Superior temporal gyrus (tissue), 1 donor: ENCODE data around the gene RREB1.

ENCODE experiments used
- DNase-seq: peaks from one replicate; pipeline ENCODE4 v3.0.0-alpha.2; 2016; ENCODE audit errors: extremely low spot score

Gene RREB1

DNA sequence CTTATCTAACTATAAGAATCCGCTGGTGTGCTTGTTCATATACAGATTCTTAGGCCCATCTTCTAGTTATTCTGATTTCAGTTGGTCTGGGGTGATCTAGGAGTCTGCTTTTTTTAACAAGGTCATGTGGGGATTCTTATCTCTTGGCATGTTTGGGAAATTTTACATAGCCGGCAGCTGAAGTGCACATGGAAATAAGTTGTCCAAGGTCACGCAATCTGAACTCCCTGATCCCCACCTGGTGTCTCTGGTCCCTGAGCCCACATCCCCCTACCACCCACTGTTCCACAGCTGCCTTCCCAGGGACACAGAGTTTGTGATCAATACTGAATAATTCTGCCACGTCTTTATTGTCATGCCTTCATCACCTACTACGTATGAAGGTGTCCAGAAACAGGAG, 114.4 kb downstream of the RREB1 start:
- no peak for DNase-seq

DNA sequence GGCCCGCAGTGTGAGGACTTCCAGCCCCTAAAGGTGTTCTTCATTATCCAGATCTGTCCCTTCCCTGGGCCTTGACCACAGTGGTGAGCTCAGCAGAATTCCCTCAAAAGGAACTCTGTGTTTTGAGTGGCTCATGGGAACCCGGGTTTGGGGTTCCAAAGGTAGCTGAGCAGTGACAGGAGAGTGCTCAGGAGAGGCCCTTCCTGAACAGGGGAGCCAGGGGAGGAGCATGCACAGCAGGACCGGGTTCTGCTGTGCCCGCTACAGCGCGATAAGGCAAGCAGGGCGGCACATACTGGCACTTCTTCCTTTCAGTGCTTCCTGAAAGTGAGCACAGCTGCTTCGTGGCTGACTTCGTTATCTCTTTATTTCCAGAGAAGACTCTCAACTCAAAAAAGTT, 117.0 kb downstream of the RREB1 start:
- no peak for DNase-seq

DNA sequence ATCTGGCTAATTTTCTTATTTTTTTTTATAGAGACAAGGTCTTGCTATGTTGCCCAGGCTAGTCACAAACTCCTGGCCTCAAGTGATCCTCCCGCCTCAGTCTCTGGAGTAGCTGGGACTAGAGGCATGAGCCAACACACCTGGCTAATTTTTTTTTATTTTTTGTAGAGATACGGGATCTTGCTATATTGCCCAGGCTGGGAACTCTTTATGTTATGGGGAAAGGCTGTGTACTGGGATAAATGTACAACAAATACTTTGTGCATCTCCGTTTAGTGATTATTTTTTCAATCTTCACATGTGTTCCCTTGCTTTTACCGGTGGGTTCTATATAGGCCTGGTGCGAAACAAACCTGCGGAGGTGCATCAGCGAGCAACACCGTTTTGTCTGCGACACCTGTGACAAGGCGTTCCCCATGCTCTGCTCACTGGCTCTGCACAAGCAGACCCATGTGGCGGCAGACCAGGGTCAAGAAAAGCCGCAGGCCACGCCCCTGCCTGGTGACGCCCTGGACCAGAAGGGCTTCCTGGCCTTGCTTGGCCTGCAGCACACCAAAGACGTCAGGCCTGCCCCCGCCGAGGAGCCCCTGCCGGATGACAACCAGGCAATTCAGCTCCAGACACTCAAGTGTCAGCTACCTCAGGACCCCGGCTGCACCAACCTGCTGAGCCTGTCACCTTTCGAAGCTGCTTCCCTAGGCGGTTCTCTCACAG, 121.1 kb downstream of the RREB1 start:
- DNase-seq, result no peak

DNA sequence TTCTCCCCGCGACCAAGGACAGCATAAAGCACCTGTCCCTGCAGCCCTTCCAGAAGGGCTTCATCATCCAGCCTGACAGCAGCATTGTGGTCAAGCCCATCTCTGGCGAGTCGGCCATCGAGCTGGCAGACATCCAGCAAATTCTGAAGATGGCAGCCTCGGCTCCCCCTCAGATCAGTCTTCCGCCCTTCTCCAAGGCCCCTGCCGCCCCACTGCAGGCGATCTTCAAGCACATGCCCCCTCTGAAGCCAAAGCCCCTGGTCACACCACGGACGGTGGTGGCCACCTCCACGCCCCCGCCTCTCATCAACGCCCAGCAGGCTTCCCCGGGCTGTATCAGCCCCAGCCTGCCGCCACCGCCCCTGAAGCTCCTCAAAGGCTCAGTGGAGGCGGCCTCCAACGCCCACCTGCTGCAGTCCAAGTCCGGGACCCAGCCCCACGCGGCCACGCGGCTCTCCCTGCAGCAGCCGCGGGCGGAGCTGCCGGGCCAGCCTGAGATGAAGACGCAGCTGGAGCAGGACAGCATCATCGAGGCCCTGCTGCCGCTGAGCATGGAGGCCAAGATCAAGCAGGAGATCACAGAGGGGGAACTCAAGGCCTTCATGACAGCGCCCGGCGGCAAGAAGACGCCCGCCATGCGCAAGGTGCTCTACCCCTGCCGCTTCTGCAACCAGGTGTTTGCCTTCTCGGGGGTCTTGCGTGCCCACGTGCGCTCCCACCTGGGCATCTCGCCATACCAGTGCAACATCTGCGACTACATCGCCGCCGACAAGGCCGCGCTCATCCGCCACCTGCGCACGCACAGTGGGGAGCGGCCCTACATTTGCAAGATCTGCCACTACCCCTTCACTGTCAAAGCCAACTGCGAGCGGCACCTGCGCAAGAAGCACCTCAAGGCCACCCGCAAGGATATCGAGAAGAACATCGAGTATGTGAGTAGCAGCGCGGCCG, 121.9 kb downstream of the RREB1 start:
- DNase-seq, result no peak

DNA sequence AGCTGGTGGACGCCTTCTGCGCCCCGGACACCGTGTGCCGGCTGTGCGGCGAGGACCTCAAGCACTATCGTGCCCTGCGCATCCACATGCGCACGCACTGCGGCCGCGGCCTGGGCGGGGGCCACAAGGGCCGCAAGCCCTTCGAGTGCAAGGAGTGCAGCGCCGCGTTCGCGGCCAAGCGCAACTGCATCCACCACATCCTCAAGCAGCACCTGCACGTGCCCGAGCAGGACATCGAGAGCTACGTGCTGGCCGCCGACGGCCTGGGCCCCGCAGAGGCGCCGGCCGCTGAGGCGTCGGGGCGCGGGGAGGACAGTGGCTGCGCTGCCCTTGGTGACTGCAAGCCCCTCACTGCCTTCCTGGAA, 122.5 kb downstream of the RREB1 start:
- DNase-seq, result no peak

DNA sequence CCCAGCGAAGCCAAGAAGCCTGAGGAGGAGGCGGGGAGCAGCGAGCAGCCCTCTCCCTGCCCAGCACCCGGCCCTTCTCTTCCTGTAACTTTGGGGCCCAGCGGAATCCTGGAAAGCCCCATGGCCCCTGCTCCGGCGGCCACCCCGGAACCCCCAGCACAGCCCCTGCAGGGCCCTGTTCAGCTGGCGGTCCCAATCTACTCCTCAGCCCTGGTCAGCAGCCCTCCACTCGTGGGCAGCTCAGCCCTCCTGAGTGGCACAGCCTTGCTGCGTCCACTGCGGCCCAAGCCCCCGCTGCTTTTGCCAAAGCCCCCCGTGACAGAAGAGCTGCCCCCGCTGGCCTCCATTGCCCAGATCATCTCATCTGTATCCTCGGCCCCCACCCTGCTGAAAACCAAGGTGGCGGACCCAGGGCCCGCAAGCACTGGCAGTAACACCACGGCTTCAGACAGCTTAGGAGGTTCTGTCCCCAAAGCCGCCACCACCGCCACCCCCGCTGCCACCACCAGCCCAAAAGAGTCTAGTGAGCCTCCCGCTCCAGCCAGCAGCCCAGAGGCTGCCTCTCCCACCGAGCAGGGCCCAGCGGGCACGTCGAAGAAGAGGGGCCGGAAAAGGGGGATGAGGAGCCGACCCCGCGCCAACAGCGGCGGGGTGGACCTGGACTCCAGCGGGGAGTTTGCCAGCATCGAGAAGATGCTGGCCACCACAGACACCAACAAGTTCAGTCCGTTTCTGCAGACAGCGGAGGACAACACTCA, 123.4 kb downstream of the RREB1 start:
- no peak for DNase-seq

DNA sequence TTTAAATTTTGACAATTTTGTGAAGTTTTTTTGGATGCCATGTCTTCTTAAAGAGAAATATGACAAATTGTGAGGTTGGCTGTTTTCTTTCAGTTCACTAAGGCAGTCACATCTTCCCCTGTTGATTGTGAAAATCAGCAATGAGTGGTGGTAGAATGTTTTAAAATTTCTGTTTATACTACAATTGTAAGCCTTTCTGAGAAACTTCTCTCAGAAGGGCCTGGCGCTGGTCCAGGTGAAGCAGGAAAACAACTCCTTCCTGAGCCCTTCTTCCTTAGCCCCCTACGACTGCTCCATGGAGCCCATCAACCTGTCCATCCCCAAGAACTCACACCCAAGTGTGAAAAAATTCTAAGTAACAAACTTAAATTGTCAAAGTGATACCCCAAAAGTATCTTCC, 124.6 kb downstream of the RREB1 start:
- DNase-seq, result no peak

DNA sequence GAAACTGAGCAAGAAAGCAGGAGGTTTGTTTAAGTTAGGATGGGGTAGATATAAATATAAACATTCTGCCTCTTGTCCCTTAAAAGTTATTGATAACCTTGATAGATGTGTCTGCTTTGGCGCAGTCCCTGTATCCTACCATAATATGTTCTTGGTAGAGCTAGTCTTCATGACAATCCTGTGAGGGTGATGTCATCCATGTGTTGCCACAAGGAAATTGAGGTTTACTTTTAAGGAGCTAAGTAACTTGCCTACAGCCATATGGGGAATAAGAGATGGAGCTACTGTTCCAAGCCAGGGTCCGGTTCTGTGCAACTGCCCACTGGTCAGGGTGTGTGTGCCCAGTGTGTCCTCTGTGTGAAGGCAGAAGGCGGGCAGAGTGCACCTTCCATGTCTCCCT, 126.8 kb downstream of the RREB1 start:
- no peak for DNase-seq

DNA sequence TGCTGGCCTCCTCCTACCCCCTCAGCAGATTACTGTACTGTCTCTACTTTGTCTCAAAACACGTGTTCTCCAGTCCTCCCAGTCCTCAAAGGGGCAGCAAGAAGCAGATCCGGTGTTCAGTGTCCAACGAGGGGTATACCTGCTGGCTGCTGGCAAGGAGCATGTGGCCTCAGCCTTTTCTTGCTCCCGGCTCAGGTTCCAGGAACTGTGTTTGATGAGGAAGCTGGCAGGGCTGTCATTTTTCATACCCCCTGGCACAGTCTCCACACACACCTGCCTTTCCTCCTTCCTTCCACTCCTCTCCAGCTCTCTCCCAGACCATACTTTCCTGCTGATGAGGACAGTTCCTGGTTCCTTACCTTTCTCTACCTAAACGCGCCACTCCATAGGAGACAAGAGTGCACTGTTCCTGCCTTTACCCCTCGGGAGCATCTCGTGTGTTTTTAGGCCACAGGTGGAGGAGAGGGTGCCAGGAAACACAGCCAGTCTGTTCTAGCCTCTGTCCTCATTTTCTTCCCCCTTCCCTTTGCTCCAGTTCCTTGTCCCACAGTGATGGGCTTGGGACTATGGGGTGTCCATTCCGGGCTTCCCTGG, 128.0 kb downstream of the RREB1 start:
- no peak for DNase-seq

DNA sequence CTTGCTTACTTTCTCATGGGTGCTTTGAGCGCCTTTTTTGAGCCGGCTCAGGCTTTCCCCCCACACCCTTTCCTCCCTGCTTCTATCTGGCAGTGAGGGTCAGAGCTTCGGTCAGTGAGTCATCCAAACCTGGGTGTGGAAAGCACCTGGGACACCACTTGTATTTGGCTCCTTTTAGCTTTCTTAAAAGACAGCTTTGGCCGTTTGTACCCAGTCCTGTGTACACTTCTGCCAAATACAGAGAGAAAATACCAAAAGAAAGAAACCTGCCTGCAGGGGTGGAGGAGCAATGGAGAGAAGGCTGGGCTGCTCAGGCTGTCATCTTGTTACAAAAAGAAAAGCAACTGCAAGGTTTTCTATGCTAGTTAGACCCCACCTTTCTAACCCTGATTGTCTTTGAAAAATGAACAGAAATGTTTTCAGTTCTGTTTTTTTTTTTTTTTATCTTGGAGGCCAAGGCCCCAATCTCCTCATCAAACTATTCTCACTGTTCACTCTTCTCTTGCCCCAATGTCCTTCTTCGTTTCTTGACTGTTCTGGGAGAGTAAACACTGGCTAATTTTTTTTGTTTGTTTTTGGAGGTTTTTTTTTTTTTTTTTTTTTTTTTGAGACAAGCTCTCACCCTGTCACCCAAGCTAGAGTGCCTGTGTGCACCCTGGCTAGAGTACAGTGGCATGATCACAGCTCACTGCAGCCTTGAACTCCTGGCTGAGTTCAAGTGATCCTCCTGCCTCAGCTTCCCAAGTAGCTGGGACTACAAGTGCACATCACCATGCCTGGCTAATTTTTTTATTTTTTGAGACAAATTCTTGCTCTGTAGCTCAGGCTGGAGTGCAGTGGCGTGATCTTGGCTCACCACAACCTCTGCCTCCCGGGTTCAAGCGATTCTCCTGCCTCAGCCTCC, 128.8 kb downstream of the RREB1 start:
- no peak for DNase-seq

DNA sequence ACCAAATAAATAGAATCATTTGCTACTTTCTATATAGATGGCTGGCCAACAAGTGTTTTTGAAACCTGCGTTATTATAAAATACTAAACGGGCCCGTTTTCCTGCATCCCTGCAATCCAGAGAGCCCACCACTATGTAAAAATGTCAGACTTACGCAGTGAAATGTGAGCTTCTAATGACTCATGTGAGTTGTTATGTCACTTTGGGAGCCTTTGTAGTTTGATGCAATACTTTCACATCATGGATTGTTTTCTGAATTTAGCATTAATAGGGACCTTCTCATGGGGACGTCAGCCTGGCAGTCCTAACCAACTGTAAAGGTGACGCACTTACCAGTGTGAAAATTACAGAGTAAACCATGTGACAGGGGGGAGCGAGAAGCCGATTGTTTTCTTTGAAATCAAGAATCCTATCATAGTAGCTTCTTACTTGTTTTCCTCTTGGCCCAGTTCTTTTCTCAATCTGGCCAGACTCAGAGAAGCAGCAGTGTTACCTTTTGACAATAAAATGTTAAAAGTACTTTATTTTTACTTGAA, 130.0 kb downstream of the RREB1 start:
- no peak for DNase-seq

DNA sequence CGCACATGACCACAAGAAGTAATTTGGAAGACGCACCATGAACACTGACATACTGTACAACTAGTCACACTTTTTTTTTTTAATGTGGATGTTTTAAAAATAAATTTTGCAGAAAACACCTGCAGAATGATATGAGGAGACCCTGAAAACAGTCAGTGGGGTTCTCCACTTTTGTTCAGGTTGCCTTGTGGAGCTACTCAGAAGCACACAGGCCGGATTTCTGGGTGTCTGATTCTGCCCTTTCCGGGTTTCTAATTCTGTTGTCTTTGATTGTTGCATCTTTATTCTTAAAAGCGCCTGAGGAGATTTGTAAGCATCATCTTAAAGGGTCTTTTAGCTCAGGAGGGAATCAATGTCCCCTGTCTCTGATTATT, 130.8 kb downstream of the RREB1 start:
- no peak for DNase-seq

DNA sequence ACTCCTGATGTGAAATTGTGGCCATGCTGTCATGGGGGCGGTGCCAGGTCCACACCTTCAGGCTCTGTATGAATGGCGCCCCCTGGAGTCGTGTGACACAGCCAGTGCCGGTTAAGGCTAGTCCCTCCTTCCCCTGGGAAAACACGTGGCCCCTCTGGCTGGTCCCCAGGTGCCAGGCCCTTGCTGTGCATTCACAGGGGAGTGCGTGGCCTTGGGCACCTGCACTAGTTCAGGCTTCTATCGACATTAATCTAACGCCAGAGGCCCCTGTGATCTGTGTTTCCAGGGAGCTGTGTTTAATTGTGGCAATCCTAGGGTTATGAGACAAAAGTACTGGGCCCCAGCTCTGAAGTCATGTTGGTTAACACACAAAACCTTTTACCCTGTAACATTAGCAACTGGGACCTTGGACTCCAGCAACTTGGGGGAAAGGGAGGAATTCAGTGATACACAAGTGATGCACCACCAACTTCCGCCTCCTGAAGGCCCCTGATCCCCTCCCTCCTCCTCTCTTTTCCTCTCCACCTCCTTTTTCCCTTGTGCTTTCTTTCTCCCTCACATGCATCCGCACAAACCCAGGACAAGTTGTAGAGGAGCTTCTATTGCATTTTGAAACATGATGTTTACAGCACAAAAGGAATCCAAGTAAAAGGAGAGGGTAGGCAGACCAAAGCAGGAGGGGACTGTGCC, 131.3 kb downstream of the RREB1 start:
- DNase-seq, result peak; percentile 52

DNA sequence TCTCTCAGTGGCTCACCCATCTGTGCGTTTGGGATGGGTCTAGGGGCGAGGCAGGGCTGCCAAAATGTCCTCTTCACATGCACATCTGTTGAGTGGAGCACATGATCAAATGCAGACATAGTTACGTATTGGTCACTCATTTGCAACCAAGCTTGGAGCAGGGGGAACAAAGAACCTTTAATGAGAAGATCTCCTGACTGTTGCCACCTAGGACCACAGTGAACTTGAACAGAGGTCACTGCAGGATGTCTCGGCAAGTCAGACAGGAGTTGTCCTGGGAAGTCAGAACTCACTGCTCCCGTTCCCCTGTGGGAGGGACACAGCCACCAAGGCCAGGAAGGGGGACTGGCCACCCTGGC, 131.8 kb downstream of the RREB1 start:
- no peak for DNase-seq

DNA sequence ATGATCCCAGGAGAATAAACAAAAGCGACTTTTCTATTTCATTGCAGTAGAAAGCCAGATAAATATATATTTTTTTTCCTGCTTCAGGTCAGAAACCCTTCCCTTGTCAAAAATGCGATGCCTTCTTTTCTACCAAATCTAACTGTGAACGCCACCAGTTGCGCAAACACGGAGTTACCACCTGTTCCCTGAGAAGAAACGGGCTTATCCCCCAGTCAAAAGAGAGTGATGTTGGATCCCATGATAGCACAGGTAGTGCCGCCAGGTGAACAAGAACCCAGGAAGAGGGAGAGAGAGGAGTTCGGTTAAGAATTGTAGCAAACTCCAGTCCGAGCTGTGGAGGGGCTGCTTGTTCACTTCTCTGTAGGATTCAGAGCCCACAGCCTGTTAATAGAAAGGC, 132.6 kb downstream of the RREB1 start:
- no peak for DNase-seq

DNA sequence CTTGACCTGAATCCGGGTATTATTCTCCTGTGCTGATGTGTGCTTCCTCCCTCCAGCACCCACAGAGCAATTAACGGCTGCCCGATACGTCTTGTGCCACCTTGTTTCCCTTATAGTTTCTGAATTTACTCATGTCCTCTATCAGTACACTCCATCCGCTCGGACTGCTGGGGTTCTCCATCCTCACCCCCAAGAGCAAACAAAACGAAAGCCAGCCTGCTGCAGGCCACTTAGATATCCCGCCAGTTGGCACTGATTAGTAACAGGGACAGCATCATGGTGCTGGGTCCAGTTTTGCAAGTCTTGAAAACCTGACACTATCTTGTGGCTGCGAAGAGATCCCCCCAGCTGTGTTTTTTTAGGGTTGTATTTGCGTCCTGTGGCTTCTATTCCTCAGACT, 133.4 kb downstream of the RREB1 start:
- DNase-seq, result no peak

DNA sequence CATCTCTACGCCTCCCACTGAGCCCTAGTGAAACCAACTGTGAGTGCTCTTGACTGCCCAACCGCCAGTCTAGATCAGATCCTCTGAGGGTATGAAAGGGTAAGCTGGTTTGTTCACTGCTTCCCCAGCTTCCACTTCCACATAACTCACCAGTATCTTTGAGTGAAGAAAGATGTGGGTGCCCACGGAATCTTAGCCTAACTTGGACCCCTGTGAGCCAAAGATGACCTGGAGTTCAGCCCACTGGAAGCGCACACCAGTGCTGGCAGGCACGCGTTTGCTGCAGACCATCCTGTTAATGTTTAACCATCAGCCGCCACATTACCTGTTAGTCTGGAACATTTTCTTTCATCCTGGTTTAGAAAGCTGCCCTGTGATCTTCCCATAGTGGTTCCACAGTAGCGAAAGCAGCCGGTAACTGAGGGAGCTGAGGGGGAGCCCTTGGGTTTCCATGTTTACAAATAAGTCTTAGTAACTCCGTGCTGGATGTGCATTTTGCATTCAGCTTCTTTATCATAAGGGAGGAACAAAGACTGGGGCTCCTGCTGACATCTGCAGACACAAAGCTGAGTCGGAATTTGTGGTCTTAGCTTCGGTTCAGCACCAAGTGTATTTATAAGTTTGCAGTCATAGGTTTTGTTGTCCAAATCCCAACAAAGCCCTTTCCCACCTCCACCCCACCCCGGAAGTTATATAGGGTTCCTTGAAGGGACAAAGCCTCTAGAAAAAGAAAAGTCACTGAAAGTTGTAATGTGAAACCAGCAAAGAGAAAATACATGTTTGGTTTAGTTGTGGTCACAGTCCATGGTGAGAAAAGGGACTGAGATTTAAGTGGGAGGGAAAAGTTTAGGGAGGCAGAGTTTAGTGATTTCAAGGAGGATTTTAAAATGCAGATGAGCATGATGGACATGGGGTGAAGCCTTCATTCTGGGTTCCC, 134.2 kb downstream of the RREB1 start:
- DNase-seq, result no peak

DNA sequence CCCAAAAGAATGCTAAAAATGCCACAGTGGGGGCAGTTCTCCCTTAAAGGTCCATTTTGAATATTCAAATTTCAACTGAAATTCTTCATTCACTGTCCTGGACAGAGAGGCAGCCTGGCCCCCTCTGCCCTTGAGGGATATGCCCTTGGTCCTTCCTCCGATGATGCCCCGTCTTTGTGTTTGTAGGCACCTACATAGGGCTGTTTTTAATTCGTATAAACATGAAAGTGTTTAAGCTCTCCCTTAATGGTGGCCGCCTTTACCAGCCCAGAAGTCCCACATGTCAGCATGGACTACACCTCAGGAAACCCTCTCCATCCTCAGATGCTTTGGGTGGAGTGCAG, 135.0 kb downstream of the RREB1 start:
- DNase-seq, result no peak
